Measurements from ENCODE around the gene EFCAB11.

EFCAB11 gene

DNA sequence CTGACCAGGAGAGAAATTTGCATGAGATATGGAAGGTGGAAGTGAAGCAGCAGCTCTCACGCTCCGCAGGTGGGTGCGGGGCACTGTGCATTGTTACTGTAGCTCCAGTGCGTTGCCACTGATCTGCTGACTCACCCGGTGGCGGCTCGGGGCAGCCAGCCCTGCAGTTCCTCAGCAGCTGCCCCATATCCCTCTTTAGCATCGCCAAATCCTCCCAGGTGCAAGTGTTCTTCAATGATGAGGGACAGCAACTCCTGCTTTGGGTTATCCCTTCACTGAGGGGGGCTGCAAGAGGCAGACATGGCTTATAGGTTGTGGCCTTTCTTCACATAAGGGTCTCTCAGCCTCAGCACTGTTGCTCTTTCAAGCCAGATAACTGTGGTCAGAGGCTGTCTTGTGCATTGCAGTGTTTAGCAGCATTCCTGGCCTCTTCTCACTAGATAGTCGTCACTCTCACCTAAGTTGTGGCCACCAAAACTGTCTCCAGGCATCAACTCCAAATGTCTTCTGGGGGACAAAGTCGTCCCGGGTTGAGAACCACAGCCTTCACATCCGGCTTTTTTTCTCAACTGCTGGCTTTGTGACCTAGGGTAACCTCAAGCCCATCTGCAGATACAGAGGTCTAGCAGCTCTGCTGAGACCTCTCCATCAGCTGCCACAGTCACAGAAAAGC lies 180.8 kb downstream of the EFCAB11 start:
- DNase-seq (ENCODE audit: low read depth) = no peak
- H3K4me3 ChIP-seq (ENCODE audit: low read depth, low read length) = no peak overlapping the region
- TF ChIP-seq, protein P1, sequence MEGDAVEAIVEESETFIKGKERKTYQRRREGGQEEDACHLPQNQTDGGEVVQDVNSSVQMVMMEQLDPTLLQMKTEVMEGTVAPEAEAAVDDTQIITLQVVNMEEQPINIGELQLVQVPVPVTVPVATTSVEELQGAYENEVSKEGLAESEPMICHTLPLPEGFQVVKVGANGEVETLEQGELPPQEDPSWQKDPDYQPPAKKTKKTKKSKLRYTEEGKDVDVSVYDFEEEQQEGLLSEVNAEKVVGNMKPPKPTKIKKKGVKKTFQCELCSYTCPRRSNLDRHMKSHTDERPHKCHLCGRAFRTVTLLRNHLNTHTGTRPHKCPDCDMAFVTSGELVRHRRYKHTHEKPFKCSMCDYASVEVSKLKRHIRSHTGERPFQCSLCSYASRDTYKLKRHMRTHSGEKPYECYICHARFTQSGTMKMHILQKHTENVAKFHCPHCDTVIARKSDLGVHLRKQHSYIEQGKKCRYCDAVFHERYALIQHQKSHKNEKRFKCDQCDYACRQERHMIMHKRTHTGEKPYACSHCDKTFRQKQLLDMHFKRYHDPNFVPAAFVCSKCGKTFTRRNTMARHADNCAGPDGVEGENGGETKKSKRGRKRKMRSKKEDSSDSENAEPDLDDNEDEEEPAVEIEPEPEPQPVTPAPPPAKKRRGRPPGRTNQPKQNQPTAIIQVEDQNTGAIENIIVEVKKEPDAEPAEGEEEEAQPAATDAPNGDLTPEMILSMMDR (IDR thresholded peaks at IDR 0.05; ENCODE audit: control insufficient read depth, extremely low read depth, insufficient read depth) = no peak

DNA sequence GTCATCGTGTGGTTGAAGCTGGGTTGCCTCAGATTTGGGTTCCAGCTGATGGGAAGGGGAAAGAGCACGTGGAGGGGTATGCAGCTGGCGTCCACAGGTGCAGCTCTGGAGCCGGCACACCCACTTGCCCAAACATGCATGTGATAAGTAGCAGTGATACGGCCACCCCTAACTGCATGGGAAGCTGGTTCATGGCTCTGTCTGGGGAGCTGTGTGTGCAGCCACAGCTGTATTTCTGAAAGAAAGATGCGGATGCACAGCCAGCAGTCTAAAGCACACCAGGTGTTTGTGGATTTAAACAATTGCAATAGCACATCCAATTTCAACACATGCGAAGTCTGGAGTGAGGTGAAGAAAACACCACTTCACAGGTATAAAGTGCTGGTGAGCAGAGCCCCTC lies 181.4 kb downstream of the EFCAB11 start:
- TF ChIP-seq, protein P1 (IDR thresholded peaks at IDR 0.05; ENCODE audit: control insufficient read depth, extremely low read depth, insufficient read depth) = no peak
- no peak for DNase-seq (ENCODE audit: low read depth)
- no peak overlapping the region for H3K4me3 ChIP-seq (ENCODE audit: low read depth, low read length)

DNA sequence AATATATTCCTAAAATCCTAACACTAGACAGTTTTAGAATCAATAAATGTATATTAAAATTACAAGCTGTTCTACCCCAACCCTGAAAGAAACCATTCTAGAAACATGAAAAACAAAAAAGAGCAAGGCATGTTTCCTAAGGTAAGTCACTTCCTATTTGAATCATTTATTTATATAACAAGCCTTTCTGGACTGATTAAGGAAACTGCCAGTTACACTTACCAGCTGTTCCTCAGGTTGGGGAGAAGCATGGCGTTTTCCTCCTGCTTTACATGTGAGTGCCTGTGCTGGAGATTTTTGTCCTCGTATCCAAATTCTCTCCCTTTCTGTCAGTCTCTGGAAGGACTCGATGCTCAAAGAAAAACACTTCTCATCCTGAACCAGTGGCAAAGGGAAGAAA lies 183.3 kb downstream of the EFCAB11 start:
- DNase-seq (ENCODE audit: low read depth) = no peak
- TF ChIP-seq, protein P1 (IDR thresholded peaks at IDR 0.05; ENCODE audit: control insufficient read depth, extremely low read depth, insufficient read depth) = no peak
- no peak overlapping the region for H3K4me3 ChIP-seq (ENCODE audit: low read depth, low read length)

DNA sequence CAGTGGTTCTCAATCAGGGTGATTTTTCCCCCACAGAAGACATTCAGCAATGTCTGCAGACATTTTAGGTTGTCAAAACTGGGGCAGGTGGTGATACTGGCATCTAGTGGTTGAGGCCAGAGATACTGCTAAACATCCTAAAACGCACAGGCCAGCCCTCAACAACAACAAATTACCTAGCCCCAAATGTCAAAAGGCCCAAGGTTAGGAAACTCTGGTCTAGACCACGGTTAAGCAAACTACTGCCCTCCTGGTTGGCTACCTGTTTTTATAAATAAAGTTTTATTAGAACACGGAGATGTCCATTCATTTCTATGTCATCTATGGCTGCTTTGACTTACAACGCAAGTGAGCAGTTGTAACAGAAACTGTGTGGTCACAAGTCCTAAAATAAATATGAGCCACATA lies 186.7 kb downstream of the EFCAB11 start:
- peak; percentile 8 for DNase-seq (ENCODE audit: low read depth)
- no peak overlapping the region for H3K4me3 ChIP-seq (ENCODE audit: low read depth, low read length)
- TF ChIP-seq, protein P1 (IDR thresholded peaks at IDR 0.05; ENCODE audit: control insufficient read depth, extremely low read depth, insufficient read depth) = peak; percentile 73

DNA sequence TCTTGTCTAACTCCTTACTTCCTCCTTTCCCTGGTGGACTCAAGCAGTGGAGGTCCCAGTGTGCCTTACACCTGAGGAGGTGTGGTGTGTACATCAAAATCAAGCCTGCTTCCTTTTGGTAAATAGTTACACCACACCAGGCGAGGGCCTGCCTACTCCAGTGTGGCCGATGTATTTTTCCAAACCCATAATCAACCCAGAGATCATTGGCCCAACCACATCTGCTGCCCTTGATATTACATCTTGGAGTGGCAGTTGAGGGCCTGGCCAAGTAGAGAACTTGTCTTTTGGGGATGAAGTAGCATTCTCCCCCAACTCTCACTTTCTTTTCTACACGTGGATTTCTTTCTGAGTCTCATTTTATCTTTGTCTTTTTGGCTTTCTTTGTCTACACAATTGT lies 187.4 kb downstream of the EFCAB11 start:
- no peak for DNase-seq (ENCODE audit: low read depth)
- TF ChIP-seq, protein P1 (IDR thresholded peaks at IDR 0.05; ENCODE audit: control insufficient read depth, extremely low read depth, insufficient read depth) = no peak

DNA sequence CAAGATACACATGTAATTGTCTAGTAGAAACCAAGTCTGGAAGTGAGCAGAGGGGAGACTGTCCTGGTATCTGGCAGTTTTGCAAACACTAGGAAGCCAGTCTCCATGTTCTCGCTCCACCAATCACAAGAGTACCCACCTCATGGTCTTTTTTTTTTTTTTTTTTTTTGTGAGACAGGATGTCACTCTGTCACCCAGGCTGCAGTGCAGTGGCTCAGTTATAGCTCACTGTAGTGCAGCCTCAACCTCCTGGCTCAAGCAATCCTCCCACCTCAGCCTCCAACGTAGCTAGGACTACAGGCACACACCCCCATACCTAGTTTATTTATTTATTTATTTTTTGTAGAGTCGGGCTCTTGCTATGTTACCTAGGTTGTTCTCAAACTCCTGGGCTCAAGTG lies 189.2 kb downstream of the EFCAB11 start:
- TF ChIP-seq, protein P1 (IDR thresholded peaks at IDR 0.05; ENCODE audit: control insufficient read depth, extremely low read depth, insufficient read depth) = no peak
- no peak overlapping the region for H3K4me3 ChIP-seq (ENCODE audit: low read depth, low read length)
- no peak for DNase-seq (ENCODE audit: low read depth)

More for the DNA sequence above, 187.4 kb downstream of the EFCAB11 start:
- no peak overlapping the region for H3K4me3 ChIP-seq (ENCODE audit: low read depth, low read length)

DNA sequence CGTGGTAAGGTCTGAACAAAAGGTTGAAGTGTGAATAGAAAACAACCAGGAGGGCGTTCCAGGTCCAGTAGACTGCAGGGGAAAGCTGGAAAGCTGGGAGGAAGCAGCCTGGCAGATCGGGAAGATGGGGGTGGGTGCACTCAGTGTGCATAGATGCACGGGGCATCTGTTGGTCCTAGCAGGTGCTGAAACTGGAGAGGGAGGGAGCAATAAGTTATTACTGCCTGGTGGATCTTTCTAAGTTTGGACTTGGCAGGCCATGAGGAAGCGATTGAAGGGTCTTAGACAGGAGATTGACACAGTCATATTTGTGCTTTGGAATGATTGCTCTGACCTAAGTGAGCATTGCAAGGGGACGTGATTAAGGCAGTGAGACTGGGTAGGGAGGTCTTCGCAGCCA lies 194.4 kb downstream of the EFCAB11 start:
- no peak for DNase-seq (ENCODE audit: low read depth)
- H3K4me3 ChIP-seq (ENCODE audit: low read depth, low read length) = no peak overlapping the region
- TF ChIP-seq, protein P1 (IDR thresholded peaks at IDR 0.05; ENCODE audit: control insufficient read depth, extremely low read depth, insufficient read depth) = no peak
